ENCODE data around the gene WDTC1. TPM values are rescaled to one million over a fixed set of nuclear protein-coding genes. Genes with fewer than 3 reads are reported as not detected.

WDTC1 gene
- total RNA-seq, 1 experiment from 2014 or later, result 20.1 TPM

DNA sequence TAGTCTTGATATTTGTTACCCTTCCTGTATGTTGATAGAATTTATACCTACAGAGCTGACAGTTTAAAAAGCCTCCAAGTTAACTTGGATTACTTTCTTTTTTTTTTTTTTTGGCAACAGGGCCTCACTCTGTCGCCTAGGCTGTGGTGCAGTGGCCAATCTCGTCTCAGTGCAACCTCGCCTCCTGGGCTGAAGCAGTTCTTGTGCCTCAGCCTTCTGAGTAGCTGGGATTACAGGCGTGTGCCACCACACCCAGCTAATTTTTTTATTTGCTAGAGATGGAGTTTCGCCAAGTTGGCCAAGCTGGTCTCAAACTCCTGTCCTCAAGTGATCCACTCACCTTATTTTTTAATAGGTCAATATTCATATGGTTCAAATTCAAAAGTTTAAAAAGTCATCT lies 32.7 kb downstream of the WDTC1 start (continued):
- TF ChIP-seq, protein P1, sequence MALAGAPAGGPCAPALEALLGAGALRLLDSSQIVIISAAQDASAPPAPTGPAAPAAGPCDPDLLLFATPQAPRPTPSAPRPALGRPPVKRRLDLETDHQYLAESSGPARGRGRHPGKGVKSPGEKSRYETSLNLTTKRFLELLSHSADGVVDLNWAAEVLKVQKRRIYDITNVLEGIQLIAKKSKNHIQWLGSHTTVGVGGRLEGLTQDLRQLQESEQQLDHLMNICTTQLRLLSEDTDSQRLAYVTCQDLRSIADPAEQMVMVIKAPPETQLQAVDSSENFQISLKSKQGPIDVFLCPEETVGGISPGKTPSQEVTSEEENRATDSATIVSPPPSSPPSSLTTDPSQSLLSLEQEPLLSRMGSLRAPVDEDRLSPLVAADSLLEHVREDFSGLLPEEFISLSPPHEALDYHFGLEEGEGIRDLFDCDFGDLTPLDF (CRISPR knock-in tag; IDR thresholded peaks at IDR 0.05), result no peak

DNA sequence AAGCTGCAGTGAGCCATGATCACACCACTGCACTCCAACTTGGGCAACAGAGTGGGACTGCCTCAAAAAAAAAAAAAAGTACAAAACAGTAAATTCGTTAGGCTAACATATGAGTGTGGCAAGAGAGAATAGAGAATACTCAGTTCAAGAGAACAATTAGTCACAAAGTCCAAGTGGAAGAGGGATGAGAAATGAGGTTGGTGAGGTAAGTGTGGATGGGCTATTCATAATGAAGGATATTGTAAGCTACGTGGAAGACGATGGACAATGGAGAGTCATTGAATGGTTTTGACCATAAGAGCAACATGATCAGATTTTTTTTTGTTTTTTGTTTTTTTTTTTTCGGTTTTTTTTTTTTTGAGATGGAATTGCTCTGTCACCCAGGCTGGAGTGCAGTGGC lies 34.8 kb downstream of the WDTC1 start:
- CTCF ChIA-PET, result interaction anchor here (0.6 kb wide), 1 partner anchor 288 kb away, joined by 4 read pairs; no protein-coding TSS in a partner anchor
- Mint-ChIP-seq H3K27ac (0 out of 2 replicates have a peak overlapping the region, but pooled peaks have one; percentile 4), H3K4me1 (no peaks in the 10 kb centered on the region), H3K9me3 (peaks cover 3% of the 10 kb centered on the region; the same call in 1 of the 2 replicates), H3K36me3 (peaks cover 10% of the 10 kb centered on the region), H3K4me3 (no peak overlapping the region), H3K27me3 (ENCODE audit: low read depth) (no peaks in the 10 kb centered on the region)
- DNase-seq (ENCODE audit: low spot score) (no peak), ATAC-seq (no peak)
- no peak for TF ChIP-seq TEAD4 (CRISPR knock-in tag; IDR thresholded peaks at IDR 0.05)
- TF ChIP-seq, protein P2, sequence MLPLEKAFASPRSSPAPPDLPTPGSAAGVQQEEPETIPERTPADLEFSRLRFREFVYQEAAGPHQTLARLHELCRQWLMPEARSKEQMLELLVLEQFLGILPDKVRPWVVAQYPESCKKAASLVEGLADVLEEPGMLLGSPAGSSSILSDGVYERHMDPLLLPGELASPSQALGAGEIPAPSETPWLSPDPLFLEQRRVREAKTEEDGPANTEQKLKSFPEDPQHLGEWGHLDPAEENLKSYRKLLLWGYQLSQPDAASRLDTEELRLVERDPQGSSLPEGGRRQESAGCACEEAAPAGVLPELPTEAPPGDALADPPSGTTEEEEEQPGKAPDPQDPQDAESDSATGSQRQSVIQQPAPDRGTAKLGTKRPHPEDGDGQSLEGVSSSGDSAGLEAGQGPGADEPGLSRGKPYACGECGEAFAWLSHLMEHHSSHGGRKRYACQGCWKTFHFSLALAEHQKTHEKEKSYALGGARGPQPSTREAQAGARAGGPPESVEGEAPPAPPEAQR (CRISPR knock-in tag; IDR thresholded peaks at IDR 0.05), result no peak
- no peak for TF ChIP-seq NFE2L1 (CRISPR knock-in tag; IDR thresholded peaks at IDR 0.05)
- POLR2A ChIA-PET, result no interaction called here

DNA sequence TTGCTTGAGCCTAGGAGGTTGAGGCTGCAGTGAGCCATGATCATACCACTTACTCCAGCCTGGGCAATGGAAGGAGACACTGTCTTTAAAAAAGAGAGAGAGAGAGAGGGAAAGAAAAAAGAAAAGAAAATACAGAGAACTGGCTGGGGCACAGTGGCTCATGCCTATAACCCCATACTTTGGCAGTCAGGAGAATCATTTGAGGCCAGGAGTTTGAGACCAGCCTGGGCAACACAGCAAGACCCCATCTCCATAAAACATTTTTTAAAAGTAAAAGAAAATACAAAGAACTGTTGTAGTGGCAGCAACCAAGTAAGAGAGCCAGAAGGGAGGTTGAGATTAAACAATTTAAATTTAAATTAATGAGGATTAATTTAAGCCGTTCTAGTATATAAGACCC lies 39.8 kb downstream of the WDTC1 start:
- Mint-ChIP-seq H3K27ac (no peak overlapping the region), H3K27me3 (ENCODE audit: low read depth) (peaks cover 3% of the 10 kb centered on the region; the same call in 1 of the 2 replicates), H3K4me1 (no peaks in the 10 kb centered on the region), H3K9me3 (peaks cover 16% of the 10 kb centered on the region), H3K36me3 (peaks cover 11% of the 10 kb centered on the region), H3K4me3 (no peak overlapping the region)
- no peak for ATAC-seq
- POLR2A ChIA-PET, result no interaction called here
- CTCF ChIA-PET, result no interaction called here
- no peak for DNase-seq (ENCODE audit: low spot score)
- TF ChIP-seq ZNF416 (CRISPR knock-in tag; IDR thresholded peaks at IDR 0.05), result no peak
- TF ChIP-seq RORB (CRISPR knock-in tag; IDR thresholded peaks at IDR 0.05), result no peak
- TF ChIP-seq, protein P3, sequence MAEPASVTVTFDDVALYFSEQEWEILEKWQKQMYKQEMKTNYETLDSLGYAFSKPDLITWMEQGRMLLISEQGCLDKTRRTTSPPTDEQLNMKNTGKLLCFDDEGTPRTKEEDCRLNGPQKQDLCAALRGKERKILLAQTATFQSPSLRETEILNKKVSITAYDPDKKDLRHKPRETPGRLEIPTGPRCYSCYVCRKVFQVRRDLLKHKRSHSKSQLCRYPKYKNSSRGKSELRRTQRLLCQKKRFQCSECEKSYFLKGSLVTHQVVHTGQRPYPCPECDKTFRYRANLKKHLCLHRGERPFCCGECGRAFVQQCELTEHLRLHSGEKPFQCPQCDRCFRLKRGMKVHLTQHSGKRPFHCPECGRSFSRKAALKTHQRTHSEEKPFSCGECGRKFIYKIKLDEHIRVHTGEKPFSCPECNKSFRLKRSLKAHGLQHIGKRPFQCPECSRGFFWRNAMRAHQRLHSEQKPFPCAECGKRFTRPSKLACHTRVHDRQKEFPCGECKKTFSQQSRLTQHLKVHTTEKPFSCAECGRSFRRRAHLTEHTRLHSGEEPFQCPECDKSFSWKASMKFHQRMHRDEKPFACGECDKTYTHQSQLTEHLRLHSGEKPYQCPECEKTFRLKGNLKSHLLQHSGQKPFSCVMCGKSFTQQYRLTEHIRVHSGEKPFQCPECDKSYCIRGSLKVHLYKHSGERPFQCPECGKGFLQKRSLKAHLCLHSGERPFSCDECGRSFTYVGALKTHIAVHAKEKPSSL (CRISPR knock-in tag; conservative IDR thresholded peaks at IDR 0.05), result no peak
- no peak for TF ChIP-seq IRF2 (CRISPR knock-in tag; IDR thresholded peaks at IDR 0.05; ENCODE audit: borderline replicate concordance, low read depth)
- TF ChIP-seq, protein P4, sequence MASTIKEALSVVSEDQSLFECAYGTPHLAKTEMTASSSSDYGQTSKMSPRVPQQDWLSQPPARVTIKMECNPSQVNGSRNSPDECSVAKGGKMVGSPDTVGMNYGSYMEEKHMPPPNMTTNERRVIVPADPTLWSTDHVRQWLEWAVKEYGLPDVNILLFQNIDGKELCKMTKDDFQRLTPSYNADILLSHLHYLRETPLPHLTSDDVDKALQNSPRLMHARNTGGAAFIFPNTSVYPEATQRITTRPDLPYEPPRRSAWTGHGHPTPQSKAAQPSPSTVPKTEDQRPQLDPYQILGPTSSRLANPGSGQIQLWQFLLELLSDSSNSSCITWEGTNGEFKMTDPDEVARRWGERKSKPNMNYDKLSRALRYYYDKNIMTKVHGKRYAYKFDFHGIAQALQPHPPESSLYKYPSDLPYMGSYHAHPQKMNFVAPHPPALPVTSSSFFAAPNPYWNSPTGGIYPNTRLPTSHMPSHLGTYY (CRISPR knock-in tag; IDR thresholded peaks at IDR 0.05), result no peak
- TF ChIP-seq, protein P1 (CRISPR knock-in tag; IDR thresholded peaks at IDR 0.05), result no peak
- TF ChIP-seq, protein P5, sequence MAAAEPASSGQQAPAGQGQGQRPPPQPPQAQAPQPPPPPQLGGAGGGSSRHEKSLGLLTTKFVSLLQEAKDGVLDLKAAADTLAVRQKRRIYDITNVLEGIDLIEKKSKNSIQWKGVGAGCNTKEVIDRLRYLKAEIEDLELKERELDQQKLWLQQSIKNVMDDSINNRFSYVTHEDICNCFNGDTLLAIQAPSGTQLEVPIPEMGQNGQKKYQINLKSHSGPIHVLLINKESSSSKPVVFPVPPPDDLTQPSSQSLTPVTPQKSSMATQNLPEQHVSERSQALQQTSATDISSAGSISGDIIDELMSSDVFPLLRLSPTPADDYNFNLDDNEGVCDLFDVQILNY (CRISPR knock-in tag; IDR thresholded peaks at IDR 0.05), result no peak
- TF ChIP-seq, protein P6, sequence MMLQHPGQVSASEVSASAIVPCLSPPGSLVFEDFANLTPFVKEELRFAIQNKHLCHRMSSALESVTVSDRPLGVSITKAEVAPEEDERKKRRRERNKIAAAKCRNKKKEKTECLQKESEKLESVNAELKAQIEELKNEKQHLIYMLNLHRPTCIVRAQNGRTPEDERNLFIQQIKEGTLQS (CRISPR knock-in tag; conservative IDR thresholded peaks at IDR 0.05), result no peak
- TF ChIP-seq OVOL2 (CRISPR knock-in tag; IDR thresholded peaks at IDR 0.05; ENCODE audit: borderline replicate concordance), result no peak
- no peak for TF ChIP-seq CREM (CRISPR knock-in tag; IDR thresholded peaks at IDR 0.05)
- TF ChIP-seq ESRRA (CRISPR knock-in tag; IDR thresholded peaks at IDR 0.05; ENCODE audit: borderline replicate concordance), result no peak
- no peak for TF ChIP-seq SOX15 (CRISPR knock-in tag; IDR thresholded peaks at IDR 0.05)
- TF ChIP-seq, protein P7, sequence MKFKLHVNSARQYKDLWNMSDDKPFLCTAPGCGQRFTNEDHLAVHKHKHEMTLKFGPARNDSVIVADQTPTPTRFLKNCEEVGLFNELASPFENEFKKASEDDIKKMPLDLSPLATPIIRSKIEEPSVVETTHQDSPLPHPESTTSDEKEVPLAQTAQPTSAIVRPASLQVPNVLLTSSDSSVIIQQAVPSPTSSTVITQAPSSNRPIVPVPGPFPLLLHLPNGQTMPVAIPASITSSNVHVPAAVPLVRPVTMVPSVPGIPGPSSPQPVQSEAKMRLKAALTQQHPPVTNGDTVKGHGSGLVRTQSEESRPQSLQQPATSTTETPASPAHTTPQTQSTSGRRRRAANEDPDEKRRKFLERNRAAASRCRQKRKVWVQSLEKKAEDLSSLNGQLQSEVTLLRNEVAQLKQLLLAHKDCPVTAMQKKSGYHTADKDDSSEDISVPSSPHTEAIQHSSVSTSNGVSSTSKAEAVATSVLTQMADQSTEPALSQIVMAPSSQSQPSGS (CRISPR knock-in tag; IDR thresholded peaks at IDR 0.05; ENCODE audit: borderline replicate concordance, low read depth), result no peak
- TF ChIP-seq, protein P8, sequence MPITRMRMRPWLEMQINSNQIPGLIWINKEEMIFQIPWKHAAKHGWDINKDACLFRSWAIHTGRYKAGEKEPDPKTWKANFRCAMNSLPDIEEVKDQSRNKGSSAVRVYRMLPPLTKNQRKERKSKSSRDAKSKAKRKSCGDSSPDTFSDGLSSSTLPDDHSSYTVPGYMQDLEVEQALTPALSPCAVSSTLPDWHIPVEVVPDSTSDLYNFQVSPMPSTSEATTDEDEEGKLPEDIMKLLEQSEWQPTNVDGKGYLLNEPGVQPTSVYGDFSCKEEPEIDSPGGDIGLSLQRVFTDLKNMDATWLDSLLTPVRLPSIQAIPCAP (CRISPR knock-in tag; IDR thresholded peaks at IDR 0.05), result no peak
- TF ChIP-seq, protein P9, sequence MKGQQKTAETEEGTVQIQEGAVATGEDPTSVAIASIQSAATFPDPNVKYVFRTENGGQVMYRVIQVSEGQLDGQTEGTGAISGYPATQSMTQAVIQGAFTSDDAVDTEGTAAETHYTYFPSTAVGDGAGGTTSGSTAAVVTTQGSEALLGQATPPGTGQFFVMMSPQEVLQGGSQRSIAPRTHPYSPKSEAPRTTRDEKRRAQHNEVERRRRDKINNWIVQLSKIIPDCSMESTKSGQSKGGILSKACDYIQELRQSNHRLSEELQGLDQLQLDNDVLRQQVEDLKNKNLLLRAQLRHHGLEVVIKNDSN (CRISPR knock-in tag; IDR thresholded peaks at IDR 0.05), result no peak
- no peak for TF ChIP-seq ZNF219 (CRISPR knock-in tag; IDR thresholded peaks at IDR 0.05; ENCODE audit: borderline replicate concordance)
- TF ChIP-seq, protein P10, sequence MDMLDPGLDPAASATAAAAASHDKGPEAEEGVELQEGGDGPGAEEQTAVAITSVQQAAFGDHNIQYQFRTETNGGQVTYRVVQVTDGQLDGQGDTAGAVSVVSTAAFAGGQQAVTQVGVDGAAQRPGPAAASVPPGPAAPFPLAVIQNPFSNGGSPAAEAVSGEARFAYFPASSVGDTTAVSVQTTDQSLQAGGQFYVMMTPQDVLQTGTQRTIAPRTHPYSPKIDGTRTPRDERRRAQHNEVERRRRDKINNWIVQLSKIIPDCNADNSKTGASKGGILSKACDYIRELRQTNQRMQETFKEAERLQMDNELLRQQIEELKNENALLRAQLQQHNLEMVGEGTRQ (CRISPR knock-in tag; IDR thresholded peaks at IDR 0.05), result no peak
